Measurements from ENCODE around the gene CNTRL. TPM values are rescaled to one million over a fixed set of nuclear protein-coding genes. Genes with fewer than 3 reads are reported as not detected.

Gene CNTRL
- polyA plus RNA-seq, 1 donor from 2014 or later, result 16.0 TPM

- H3K36me3 ChIP-seq (ENCODE audit: insufficient read depth, low read length), result peaks cover 7% of the 10 kb centered on the region
- H3K9me2 ChIP-seq (ENCODE audit: insufficient read depth, low read length), result no peaks in the 10 kb centered on the region
- no peak overlapping the region for H3K27ac ChIP-seq (ENCODE audit: low read length)
- H3F3A ChIP-seq (ENCODE audit: insufficient read depth, low read length, poor library complexity, severe bottlenecking), result no peaks in the 10 kb centered on the region
- no peak overlapping the region for H2AFZ ChIP-seq (ENCODE audit: low read depth, low read length)
- H3K9me3 ChIP-seq (ENCODE audit: low read length), result no peaks in the 10 kb centered on the region
- no peak overlapping the region for H3K4me2 ChIP-seq (ENCODE audit: low read length)
- peaks cover 13% of the 10 kb centered on the region for H4K20me1 ChIP-seq (ENCODE audit: insufficient read depth)
- H3K9ac ChIP-seq (ENCODE audit: low read length), result no peak overlapping the region
- no peaks in the 10 kb centered on the region for H3K27me3 ChIP-seq (ENCODE audit: insufficient read depth, low read depth, low read length)
- no peak overlapping the region for H3K4me3 ChIP-seq (ENCODE audit: low read length)
- no peak for TF ChIP-seq SMC3 (conservative IDR thresholded peaks at IDR 0.05; ENCODE audit: poor library complexity)
- TF ChIP-seq MXI1 (conservative IDR thresholded peaks at IDR 0.05; ENCODE audit: poor library complexity, severe bottlenecking), result no peak
- TF ChIP-seq TAF1 (IDR thresholded peaks at IDR 0.05; ENCODE audit: low read depth), result no peak
- TF ChIP-seq EZH2 (IDR thresholded peaks at IDR 0.05; ENCODE audit: borderline replicate concordance, insufficient read depth, low read length, poor library complexity, severe bottlenecking), result no peak
- TF ChIP-seq CTCF (IDR thresholded peaks at IDR 0.05; ENCODE audit: poor library complexity, severe bottlenecking), result no peak
- TF ChIP-seq EP300 (conservative IDR thresholded peaks at IDR 0.05; ENCODE audit: poor library complexity, severe bottlenecking), result no peak
- TF ChIP-seq RAD21 (conservative IDR thresholded peaks at IDR 0.05), result no peak
- TF ChIP-seq POLR2AphosphoS5 (IDR thresholded peaks at IDR 0.05), result no peak
- TF ChIP-seq REST (IDR thresholded peaks at IDR 0.05; ENCODE audit: borderline replicate concordance), result no peak
- peaks cover 64% of the 10 kb centered on the region for H3K79me2 ChIP-seq (replicated peaks; ENCODE audit: insufficient read depth, low read length)
Measured at GRCh38 chr9:121187636-121188305, 113.0 kb downstream of the CNTRL start.

- Histone ChIP-seq H3K9me3 (ENCODE audit: low read length) (no peaks in the 10 kb centered on the region), H3K27ac (ENCODE audit: low read length) (no peak overlapping the region), H3K9ac (ENCODE audit: low read length) (no peak overlapping the region), H2AFZ (ENCODE audit: low read depth, low read length) (no peak overlapping the region), H3K27me3 (ENCODE audit: insufficient read depth, low read depth, low read length) (no peaks in the 10 kb centered on the region), H4K20me1 (ENCODE audit: insufficient read depth) (peaks cover 14% of the 10 kb centered on the region), H3K9me2 (ENCODE audit: insufficient read depth, low read length) (no peaks in the 10 kb centered on the region), H3K79me2 (replicated peaks; ENCODE audit: insufficient read depth, low read length) (peaks cover 77% of the 10 kb centered on the region), H3K36me3 (ENCODE audit: insufficient read depth, low read length) (peaks cover 7% of the 10 kb centered on the region), H3K4me3 (ENCODE audit: low read length) (no peak overlapping the region), H3F3A (ENCODE audit: insufficient read depth, low read length, poor library complexity, severe bottlenecking) (no peaks in the 10 kb centered on the region), H3K4me2 (ENCODE audit: low read length) (no peak overlapping the region)
- TF ChIP-seq TAF1 (IDR thresholded peaks at IDR 0.05; ENCODE audit: low read depth) (no peak), SMC3 (conservative IDR thresholded peaks at IDR 0.05; ENCODE audit: poor library complexity) (no peak), MXI1 (conservative IDR thresholded peaks at IDR 0.05; ENCODE audit: poor library complexity, severe bottlenecking) (no peak), CTCF (IDR thresholded peaks at IDR 0.05; ENCODE audit: poor library complexity, severe bottlenecking) (no peak), REST (IDR thresholded peaks at IDR 0.05; ENCODE audit: borderline replicate concordance) (no peak), EZH2 (IDR thresholded peaks at IDR 0.05; ENCODE audit: borderline replicate concordance, insufficient read depth, low read length, poor library complexity, severe bottlenecking) (no peak), POLR2AphosphoS5 (IDR thresholded peaks at IDR 0.05) (no peak), RAD21 (conservative IDR thresholded peaks at IDR 0.05) (no peak), EP300 (conservative IDR thresholded peaks at IDR 0.05; ENCODE audit: poor library complexity, severe bottlenecking) (no peak)
Measured at GRCh38 chr9:121189006-121189405, 114.3 kb downstream of the CNTRL start.

Measured in neural cell (in vitro differentiated cells).